ENCODE measurements around the gene RUBCNL.

GRCh38 chr13:46352805-46353204 lies 34.2 kb downstream of the RUBCNL start:
- no peak for TF ChIP-seq CTCF (IDR thresholded peaks at IDR 0.05; ENCODE audit: low read depth, low read length)
- no peak for TF ChIP-seq POLR2A (IDR thresholded peaks at IDR 0.05; ENCODE audit: extremely low read depth, insufficient read length)
- TF ChIP-seq MYC (IDR thresholded peaks at IDR 0.05; ENCODE audit: low read depth, low read length) = 0 out of 2 replicates have a peak, but pooled peaks have one; percentile 18
- TF ChIP-seq, protein P1, sequence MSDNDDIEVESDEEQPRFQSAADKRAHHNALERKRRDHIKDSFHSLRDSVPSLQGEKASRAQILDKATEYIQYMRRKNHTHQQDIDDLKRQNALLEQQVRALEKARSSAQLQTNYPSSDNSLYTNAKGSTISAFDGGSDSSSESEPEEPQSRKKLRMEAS (IDR thresholded peaks at IDR 0.05; ENCODE audit: low read depth, low read length) = no peak
